Left ventricle myocardium inferior (tissue), 1 donor: ENCODE results near the gene TSEN54. TPM values are rescaled to one million over a fixed set of nuclear protein-coding genes. Genes with fewer than 3 reads are reported as not detected.

ENCODE experiments used
- DNase-seq: peaks from one replicate; pipeline ENCODE4 v3.0.0-alpha.2; 2020
- H3K27ac ChIP-seq: fragments of 200-600 bp; replicated peaks from 2 replicates; pipeline ENCODE4 v1.8.0; 2021
- H3K27me3 ChIP-seq: fragments of 200-600 bp; 2 replicates; pipeline ENCODE4 v1.8.0; 2021; ENCODE audit warnings: low read depth
- H3K36me3 ChIP-seq: fragments of 200-600 bp; 2 replicates; pipeline ENCODE4 v1.8.0; 2021
- H3K4me1 ChIP-seq: fragments of 200-600 bp; 2 replicates; pipeline ENCODE4 v1.8.0; 2021
- H3K4me3 ChIP-seq: fragments of 200-600 bp; 2 replicates; pipeline ENCODE4 v1.8.0; 2021; ENCODE audit warnings: mild to moderate bottlenecking, moderate library complexity
- H3K9me3 ChIP-seq: fragments of 200-600 bp; replicated peaks from 2 replicates; pipeline ENCODE4 v1.8.0; 2021
- CTCF ChIP-seq: fragments of 200-600 bp; IDR thresholded peaks from 2 replicates; pipeline ENCODE4 v1.8.0; 2021; ENCODE audit warnings: antibody characterized with exemption, mild to moderate bottlenecking, borderline replicate concordance
- intact Hi-C: fragments of 100-400 bp; cut with micrococcal nuclease; formaldehyde crosslinking; loops from one replicate; pipeline ENCODE4 v1.11.0; 2022
- total RNA-seq: library from RNA; stranded (reverse); fragmentation: NEBNext Ultra II Directional; extraction: Animal tissue kit (Norgen Biotek cat#: 25700); gene quantifications from one replicate; pipeline ENCODE4 v1.2.1, GENCODE V29; 2021
- donor health status: DM: no; HTN: yes; CAD: no; lungs with severe emphysema.

The TSEN54 gene
- total RNA-seq, 1 donor from 2014 or later: 6.8 TPM

GRCh38 chr17:75530837-75531720 lies 14.8 kb downstream of the TSEN54 start:
- TF ChIP-seq CTCF: no peak
- no peaks in the 10 kb centered on the region for H3K36me3 ChIP-seq
- H3K4me3 ChIP-seq: no peak overlapping the region
- no peaks in the 10 kb centered on the region for H3K9me3 ChIP-seq
- H3K27ac ChIP-seq: no peak overlapping the region
- no peak for DNase-seq
- peaks cover 7% of the 10 kb centered on the region for H3K4me1 ChIP-seq
- intact Hi-C loops: no loop called here
- H3K27me3 ChIP-seq: no peaks in the 10 kb centered on the region

- no peak overlapping the region for H3K27ac ChIP-seq
- DNase-seq: no peak
- no peaks in the 10 kb centered on the region for H3K36me3 ChIP-seq
- no peak for TF ChIP-seq CTCF
- no peaks in the 10 kb centered on the region for H3K27me3 ChIP-seq
- H3K4me3 ChIP-seq: no peak overlapping the region
- H3K4me1 ChIP-seq: peaks cover under 1% of the 10 kb centered on the region
- no peaks in the 10 kb centered on the region for H3K9me3 ChIP-seq
- intact Hi-C loops: no loop called here
These were observed 15.4 kb downstream of the TSEN54 start for GRCh38 chr17:75531721-75532072.

- H3K27ac ChIP-seq: no peak overlapping the region
- intact Hi-C loops: no loop called here
These were observed 18.8 kb downstream of the TSEN54 start for GRCh38 chr17:75535119-75535537.

GRCh38 chr17:75535871-75536270 lies 19.5 kb downstream of the TSEN54 start:
- Histone ChIP-seq H3K4me3 (no peak overlapping the region), H3K27ac (no peak overlapping the region), H3K9me3 (no peaks in the 10 kb centered on the region), H3K4me1 (no peaks in the 10 kb centered on the region), H3K27me3 (no peaks in the 10 kb centered on the region), H3K36me3 (no peaks in the 10 kb centered on the region)
- intact Hi-C loops: no loop called here
- no peak for DNase-seq
- TF ChIP-seq CTCF: no peak

More at GRCh38 chr17:75535119-75535537, 18.8 kb downstream of the TSEN54 start:
- no peak for TF ChIP-seq CTCF
- H3K36me3 ChIP-seq: no peaks in the 10 kb centered on the region
- no peaks in the 10 kb centered on the region for H3K27me3 ChIP-seq
- no peaks in the 10 kb centered on the region for H3K4me1 ChIP-seq
- no peak overlapping the region for H3K4me3 ChIP-seq
- H3K9me3 ChIP-seq: no peaks in the 10 kb centered on the region
- DNase-seq: no peak

- Histone ChIP-seq H3K27me3 (no peaks in the 10 kb centered on the region), H3K4me3 (no peak overlapping the region), H3K27ac (no peak overlapping the region), H3K9me3 (no peaks in the 10 kb centered on the region), H3K36me3 (no peaks in the 10 kb centered on the region), H3K4me1 (no peaks in the 10 kb centered on the region)
- DNase-seq: no peak
- no peak for TF ChIP-seq CTCF
- intact Hi-C loops: no loop called here
These were observed 20.0 kb downstream of the TSEN54 start for GRCh38 chr17:75536366-75536765.
